Inflammatory macrophage (primary cell): Measurements from ENCODE around the gene DAP3.
"Not testable (repeated sequence)": the region's sequence is repeated elsewhere in the genome, so short reads cannot be mapped to it uniquely, and the experiment has no call there.

Experiments used
- DNase-seq, 2 donors: peaks; one replicate each; pipeline ENCODE4 v3.0.0-alpha.2; 2020 to 2022

DAP3 gene

GRCh38 chr1:155687705-155688323, 1.1 kb upstream of the DAP3 start:
- not testable (repeated sequence) for DNase-seq

- peak; percentile 80 to 86 for DNase-seq
These were observed 389 bp upstream of the DAP3 start, which contains the start of gene YY1AP1 for GRCh38 chr1:155688324-155689080. Gene YY1AP1, minus strand, starts transcription at chr1:155688774. Its CDS starts 8,338 bp downstream, at chr1:155680436.

GRCh38 chr1:155691992-155692528, 3.2 kb downstream of the DAP3 start:
- no peak for DNase-seq

GRCh38 chr1:155694167-155694566, 5.3 kb downstream of the DAP3 start:
- DNase-seq = no peak

- DNase-seq = no peak
These were observed 6.2 kb downstream of the DAP3 start for GRCh38 chr1:155695072-155695471.

- DNase-seq = no peak
These were observed 6.7 kb downstream of the DAP3 start for GRCh38 chr1:155695608-155696007.

- no peak for DNase-seq
These were observed 7.6 kb downstream of the DAP3 start for GRCh38 chr1:155696524-155696923.

- DNase-seq = no peak
These were observed 8.2 kb downstream of the DAP3 start for GRCh38 chr1:155697046-155697445.

GRCh38 chr1:155697616-155698015, 8.7 kb downstream of the DAP3 start:
- DNase-seq = not testable (repeated sequence)

GRCh38 chr1:155698382-155699038, 9.6 kb downstream of the DAP3 start:
- no peak for DNase-seq

- not testable (repeated sequence) for DNase-seq
These were observed 10.2 kb downstream of the DAP3 start for GRCh38 chr1:155699062-155699461.

- not testable (repeated sequence) for DNase-seq
These were observed 12.8 kb downstream of the DAP3 start for GRCh38 chr1:155701675-155702074.

GRCh38 chr1:155703216-155703615, 14.3 kb downstream of the DAP3 start:
- peak; percentile 65 to 66 for DNase-seq

GRCh38 chr1:155704414-155704813, 15.5 kb downstream of the DAP3 start:
- peak in 1 of 2 donors; percentile 26 for DNase-seq

GRCh38 chr1:155706139-155706538, 17.2 kb downstream of the DAP3 start:
- no peak for DNase-seq

GRCh38 chr1:155709391-155709790, 20.5 kb downstream of the DAP3 start:
- no peak for DNase-seq

GRCh38 chr1:155711457-155711856, 22.6 kb downstream of the DAP3 start:
- DNase-seq = not testable (repeated sequence)

- peak in 1 of 2 donors; percentile 14 for DNase-seq
These were observed 23.7 kb downstream of the DAP3 start for GRCh38 chr1:155712636-155713035.

GRCh38 chr1:155713075-155713474, 24.2 kb downstream of the DAP3 start:
- DNase-seq = no peak

- not testable (repeated sequence) for DNase-seq
These were observed 26.2 kb downstream of the DAP3 start for GRCh38 chr1:155715056-155715455.

GRCh38 chr1:155715777-155716176, 26.9 kb downstream of the DAP3 start:
- DNase-seq = no peak

GRCh38 chr1:155717041-155717440, 28.1 kb downstream of the DAP3 start:
- DNase-seq = no peak

GRCh38 chr1:155718524-155719115, 29.7 kb downstream of the DAP3 start:
- DNase-seq = not testable (repeated sequence)
